SKM-1 (cell line): ENCODE results near the gene PTGIS.

Experiments used
- DNase-seq: peaks from one replicate; lab custom pipeline; 2025; ENCODE audit not compliant: unreplicated experiment; lab: John Stamatoyannopoulos, UW

The PTGIS gene

DNA sequence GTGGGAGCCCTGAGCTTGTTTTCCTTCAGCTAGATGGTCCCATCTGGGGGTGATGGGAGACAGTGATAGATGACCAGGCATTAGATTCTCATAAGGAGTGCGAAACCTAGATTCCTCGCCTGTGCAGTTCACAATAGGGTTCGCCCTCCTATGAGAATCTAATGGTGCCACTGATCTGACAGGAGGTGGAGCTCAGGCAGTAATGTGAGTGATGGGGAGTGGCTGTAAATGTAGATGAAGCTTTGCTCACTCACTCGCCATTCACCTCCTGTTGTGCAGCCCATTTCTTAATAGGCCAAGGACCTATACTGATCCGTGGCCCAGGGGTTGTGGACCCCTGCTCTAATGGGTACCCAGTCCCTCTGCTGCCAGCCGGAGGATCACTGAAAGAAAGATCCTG lies 64.8 kb downstream of the PTGIS start:
- DNase-seq = no peak

DNA sequence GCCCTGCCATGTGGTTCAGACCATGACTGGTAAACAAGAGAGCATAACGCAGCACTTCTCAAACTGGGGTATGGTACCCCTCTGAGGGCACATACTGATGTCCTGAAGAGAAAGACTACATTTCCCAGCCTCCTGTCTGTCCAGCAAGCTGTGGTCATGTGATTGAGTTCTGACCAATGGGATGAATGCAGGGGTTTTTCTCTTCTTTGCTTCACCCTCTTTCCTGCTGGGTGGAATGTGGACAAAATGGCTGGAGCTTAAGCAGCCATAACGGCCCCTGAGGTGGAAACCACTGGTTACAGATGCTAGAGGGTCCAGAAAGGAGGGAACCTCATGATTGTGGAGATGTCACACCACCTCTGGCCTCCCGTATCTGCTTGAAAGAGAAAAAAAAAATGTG lies 66.0 kb downstream of the PTGIS start:
- DNase-seq = no peak

DNA sequence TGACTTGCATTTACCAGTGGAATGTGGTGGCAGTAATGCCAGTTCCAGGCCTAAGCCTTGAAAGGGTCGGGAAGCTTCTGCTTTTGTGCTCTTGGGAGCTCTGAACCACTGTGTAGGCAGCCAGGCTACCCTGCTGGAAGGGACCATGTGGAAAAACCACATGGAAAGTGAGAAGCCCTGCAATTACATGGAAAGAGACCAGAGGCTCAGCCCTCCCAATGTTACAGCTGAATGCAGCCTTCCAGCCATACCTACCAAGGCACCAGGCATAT lies 70.6 kb downstream of the PTGIS start:
- no peak for DNase-seq

DNA sequence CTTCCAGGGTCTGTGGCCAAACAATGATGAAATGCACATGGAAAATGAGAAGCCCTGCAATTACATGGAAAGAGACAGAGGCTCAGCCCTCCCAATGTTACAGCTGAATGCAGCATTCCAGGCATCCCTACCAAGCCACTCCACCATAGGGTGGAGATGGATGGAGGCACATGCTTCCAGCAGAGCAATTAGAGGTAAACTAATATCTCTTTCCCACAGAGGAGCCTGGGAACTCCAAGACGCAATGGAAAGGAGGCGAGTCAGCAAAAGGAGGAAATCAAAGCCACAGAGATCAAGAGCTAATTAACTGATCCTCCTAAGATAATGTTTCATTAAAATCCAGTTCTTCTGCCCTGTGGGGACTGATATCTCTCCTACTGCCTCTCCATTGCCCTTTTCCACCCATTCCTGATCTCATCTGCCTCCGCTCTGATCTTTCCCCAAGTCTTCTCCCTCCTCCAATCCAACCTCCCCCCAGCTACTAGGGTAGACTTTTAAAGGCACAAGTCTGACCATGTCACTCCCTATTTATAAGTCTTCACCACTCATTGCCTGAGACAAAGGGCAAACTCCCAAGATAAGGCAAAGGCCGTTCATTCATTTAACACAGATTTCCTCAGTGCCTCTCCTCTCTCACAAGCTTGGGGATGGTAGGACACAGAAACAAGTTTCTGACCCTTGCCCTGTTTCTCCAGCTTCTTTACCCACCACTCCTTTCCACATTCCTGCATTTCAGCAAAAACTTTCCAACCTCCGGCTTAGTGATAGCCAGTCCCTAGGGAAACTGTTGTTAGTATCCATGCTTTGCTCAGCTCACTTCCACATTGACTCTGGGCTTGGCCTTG lies 71.2 kb downstream of the PTGIS start:
- no peak for DNase-seq

DNA sequence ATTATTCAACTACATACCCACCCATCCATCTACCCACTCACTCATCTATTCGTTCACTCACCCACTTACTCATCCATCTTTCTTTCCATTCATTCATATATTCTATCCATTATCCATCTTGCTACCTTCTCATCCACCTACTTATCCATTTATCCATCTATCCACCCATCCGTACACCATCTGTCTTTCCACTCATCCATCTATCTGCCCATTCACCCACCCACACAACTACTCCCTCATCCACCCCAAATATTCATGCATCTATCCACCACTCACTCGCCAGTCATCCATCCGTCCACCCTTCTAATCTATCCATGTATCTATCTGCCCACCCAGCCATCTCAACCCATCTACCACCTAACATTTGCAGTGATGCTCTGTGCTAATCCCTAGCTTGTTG lies 71.9 kb downstream of the PTGIS start:
- no peak for DNase-seq

DNA sequence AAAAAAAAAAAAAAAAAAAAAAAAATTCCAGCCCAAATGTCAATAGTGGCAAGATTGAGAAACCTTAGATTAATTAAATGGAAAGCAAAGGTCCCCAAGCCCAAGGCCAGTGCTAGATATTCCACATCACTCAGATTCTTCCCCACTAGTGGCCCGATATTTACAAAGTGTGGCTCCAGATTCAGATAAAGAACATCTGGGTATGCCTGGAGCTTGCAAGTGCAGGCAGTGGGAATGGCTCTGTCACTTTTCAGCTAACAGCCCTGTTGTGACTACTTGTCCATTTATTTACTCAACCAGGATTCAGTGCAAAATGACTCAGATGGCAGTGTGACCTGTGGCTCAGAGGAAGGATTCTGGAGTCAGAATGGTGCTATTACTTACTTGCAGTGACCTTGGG lies 77.2 kb downstream of the PTGIS start:
- DNase-seq = no peak

DNA sequence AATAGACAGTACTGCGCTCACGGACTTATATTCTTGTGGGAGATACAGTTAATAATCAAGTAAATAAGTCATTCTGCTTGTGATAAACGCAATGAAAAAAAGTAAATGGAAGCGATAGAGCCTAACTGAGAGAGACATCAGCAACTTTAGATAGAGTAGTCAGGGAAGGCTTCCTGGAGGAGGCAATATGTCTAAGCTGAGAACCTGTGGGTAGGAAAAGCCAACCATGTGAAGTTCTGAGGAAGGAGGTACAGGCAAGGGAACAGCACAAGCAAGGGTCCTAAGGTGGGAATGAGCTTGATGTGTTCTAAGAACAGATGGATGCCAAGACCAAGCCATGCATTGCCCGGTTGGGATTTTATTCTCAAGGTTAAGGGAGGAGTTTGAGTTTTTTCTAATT lies 78.2 kb downstream of the PTGIS start:
- no peak for DNase-seq

DNA sequence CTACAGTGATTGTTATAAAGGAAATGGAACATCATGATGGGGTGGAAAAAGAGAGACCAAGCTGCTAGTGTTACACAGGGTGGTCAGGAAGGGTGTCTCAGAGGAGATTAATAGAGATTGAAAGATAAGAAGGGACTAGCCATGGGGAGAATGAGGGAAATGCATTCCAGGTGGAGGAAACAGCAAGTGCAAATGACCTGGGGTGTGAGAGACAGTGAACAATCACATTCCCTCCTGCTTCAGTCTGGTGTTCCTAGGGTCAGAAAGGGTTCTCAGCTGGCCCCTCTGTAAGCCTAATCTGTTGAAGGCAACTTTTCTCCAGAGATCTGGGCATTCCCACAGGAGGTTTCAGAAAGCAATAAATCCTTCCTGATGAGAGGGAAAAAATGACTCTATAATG lies 81.9 kb downstream of the PTGIS start:
- no peak for DNase-seq

DNA sequence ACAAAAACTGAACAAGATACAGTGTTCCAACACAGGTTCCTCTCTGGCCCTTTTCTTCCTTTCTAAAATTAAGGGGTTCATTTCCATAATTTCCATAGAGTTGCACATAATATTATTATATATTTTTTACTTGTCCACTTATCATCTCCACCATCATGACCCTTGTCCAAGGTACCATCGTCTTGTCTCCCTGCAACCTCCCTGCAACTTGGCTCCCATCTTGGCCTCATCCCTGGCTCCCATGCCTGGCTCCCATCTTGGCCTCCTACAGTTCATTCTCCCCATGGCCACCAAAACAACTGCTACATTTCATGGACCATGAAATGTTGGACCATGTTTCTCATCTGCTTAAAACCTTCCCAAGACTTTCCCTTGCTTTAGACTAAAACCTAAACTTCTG lies 82.4 kb downstream of the PTGIS start:
- DNase-seq = no peak

DNA sequence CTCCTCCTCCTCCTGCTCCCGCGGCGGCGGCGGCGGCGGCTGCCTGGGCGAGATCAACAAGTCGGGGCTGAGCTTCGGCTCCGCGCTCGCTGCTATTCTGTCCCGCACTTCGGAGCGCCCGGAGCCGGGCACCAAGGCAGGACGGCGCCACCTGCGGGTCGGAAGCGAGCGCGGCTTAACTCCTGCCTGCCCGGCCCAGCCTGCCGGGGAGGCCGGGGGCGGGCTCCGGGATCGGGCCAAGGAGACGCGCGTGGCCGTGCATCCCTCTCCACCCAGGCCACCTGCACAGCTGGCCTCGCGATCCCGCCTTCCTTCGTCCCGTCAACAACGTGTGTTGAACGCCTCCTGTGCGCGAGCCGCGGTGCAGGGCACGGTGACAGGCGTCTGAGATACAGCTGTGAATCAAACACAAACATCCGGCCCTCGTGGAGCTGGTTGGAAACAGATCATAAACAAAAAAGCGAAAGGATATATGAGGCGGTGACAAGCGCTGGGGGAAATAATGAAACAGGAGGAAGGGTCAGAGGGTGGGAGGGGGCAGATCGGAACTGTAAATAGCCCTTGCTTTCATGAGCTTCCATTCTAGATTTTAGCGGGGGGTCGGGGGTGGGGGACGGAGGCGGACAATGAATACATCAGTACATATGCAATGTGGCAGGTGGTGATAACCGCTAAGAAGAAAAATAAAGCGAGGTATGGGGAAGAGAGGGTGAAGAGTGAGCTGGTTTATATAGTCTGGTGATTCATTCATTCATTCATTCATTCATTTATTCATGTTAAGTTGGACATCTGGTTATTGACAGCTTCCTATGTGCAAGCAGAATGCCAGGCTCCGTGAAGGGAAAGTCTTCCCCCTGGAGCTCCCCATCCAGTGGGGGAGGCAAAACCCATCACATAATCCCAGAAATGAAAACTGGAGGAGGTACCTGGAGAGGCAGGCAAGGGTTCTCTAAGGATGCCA lies 83.5 kb downstream of the PTGIS start:
- no peak for DNase-seq

DNA sequence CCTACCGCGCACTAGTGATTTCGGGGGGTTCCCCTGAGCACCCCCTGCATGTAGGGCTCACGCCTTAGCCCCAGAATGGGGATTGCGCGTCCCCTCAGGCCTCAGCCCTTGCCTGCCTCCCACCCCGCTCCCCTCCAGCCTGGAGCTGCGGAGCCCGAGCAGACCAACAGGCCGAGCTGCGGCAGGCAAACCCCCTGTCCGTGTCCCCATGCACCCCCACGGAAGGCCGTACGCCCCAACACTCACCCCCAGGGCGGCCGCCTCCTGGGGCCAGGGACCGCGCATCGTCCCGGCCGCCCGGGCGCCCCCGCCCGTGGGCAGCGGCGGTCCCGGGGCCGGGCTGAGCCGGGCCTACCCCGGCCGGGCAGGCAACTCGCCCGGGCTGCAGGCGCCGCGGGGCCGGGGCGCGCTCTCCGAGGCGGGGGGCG lies 84.2 kb downstream of the PTGIS start:
- DNase-seq = no peak

DNA sequence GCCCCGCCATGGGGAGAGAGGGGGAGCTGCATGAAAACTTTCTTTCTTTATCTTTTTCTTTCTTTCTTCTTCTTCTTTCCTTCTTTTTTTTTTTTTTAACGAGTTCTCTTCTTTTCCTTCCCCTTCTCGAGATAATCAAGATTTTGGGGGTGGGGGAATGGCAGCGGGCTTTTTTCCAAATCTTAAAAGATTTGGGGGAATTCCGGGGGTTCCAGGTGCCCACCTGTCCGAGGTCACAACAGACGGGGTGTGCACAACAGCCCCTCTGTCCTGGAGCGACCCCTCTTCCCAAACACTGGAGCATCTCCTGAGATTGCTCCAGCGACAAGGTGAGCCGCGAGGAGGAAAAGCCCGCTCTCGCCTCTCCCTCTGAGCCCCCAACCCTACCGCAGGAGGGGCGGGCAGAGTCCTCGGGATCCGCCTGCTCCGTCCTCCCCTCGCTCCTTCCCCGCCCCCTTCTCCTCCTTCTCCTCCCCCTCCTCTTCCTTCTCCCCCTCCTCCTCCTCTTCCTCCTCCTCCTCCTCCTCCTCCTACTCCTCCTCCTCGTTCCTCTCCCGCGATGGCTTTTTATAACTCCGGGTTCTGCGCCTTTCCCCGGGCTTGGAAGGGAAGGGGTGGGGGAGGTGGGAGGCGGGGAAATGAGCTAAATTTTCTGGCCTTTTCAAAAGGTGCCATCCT lies 84.8 kb downstream of the PTGIS start:
- no peak for DNase-seq

DNA sequence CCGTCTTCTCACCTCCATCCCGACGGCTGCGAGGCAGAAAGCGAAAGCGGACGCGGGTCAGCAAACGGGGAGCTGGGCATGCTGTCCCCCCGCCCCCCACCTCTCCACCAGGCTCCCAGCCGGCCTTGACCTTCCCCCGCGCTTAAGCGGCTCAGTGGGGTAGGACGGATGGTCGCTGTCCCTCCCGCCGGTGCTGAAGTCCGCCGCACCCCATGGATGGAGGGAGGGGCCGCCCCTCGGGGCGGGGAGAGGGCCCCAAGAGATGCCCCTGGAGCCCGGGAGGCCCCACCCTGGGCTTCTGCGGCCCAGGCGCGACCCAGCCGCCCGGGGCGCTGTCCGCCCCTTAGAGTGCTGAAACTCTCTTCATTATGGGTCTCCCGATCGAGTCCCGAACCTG lies 85.3 kb downstream of the PTGIS start, which contains the start of gene KCNB1:
Gene KCNB1 (minus strand): TSS at position 48 of the 397 bp plus-strand sequence. CDS start 188 bp downstream, outside the sequence.
- DNase-seq = no peak

DNA sequence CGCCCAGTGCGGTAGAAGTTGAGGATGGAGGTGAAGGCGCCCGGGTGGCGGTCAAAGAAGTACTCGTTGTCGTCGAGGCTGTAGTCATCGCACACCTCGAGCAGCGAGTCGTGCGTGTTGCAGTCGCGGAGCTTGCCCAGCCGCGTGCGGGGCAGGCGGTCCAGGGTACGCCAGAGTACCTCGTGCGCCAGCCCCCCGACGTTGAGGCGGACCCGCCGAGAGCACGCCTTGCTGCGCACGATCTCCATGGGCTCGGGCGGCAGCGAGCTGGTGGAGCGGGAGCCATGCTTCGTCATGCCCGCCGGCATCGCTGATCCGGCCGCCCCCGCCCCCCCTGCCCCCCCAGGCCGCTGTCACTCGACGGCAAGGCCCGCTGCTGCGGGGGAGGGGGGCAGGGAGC lies 85.8 kb downstream of the PTGIS start:
- no peak for DNase-seq

DNA sequence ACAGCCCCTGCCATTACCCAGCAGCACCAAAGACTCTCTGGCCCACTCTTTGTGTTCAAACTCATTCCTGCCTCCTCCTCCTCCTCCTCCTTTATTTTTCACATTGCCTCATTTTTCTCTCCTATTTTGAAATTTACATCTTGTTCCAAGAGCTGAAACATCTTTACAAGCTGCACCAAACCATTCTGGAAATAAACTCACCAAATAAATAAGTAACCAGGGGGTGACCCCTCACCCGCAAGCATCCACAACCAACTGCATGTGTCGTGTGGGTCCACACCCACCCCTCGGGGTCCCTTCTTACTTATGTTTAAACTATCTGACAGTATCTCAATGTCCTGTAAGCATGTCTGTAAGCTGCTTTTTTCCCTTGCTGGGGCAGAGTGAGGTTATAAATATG lies 86.8 kb downstream of the PTGIS start:
- DNase-seq = no peak

DNA sequence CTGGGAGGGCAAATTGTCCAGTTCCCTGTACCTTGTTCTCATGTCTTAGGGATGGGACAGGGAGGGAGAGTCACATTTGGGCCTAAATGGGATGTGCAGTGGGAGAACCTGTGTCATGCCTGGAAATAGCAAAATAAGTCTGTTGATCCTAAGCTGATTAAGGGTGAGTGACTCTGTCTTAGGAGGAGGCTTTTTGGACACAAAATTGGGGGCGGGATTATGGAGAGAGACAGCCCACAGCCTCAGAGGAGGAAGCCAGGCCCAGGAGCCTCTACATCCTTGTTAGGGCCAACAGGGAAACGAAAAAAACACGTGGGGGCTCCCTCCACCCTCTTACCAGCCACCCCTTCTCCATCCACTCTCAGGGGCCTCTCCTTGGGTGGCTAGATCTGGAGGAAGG lies 87.7 kb downstream of the PTGIS start:
- DNase-seq = no peak

DNA sequence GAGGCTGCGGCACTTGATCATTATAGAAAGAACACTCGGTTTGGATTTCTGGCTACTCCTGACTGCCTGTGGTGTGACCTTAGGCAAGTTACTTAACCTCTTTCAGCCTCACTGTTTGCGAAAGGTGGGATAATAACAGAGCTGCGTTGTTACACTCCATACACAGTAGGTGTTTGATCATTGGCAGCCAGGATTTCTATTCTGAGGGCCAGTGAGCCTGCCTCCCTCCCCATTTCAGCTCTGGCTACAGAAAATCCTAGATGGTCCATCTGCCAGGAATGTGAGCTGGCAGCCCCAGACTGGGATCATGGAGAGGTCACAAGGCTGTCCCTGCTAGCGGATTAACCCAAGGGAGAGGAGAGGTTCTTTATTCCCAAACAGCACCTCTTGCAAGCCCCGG lies 88.2 kb downstream of the PTGIS start:
- DNase-seq = no peak

DNA sequence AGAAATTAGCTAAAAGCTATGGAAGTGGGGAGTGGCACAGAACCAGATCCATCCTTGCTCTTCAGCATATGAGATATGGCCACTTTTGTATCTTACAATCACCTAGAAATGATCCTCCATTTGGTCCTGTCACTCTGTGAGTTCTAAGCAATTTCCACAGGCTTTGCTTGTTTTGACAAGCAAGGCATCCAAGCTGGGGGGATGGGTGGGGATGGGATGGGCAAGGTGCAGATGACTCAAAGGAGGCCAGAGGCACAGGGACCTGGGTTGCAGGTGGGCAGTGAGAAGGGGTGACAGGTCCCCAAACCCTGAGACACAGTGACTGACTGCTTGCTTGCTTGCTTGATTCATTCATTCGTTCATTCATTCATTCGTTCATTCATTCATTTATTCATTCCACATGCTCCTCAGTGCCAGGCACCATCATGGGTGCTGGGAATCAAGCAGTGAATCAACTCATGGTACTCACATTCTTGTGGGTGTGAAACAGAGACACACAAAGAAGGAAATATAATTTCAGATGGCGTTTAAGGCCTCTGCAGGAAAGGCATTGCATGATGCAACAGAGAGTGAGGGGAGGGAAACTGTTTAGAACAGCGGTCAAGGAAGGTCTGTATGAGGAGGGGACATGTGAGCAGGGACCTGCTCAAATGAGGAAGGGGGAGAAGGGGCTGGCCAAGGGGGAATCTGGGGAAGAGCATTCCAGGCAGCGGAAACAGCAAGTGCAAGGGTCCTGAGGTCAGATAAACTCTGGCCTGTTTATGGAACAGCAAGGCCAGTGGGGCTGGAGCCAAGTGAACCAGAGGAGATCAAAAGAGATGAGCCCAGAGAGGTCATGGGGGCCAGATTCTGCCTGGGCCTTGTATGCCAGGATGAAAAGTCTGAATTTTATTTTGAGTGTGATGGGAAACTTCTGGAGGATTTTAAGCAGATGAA lies 88.9 kb downstream of the PTGIS start:
- DNase-seq = no peak

DNA sequence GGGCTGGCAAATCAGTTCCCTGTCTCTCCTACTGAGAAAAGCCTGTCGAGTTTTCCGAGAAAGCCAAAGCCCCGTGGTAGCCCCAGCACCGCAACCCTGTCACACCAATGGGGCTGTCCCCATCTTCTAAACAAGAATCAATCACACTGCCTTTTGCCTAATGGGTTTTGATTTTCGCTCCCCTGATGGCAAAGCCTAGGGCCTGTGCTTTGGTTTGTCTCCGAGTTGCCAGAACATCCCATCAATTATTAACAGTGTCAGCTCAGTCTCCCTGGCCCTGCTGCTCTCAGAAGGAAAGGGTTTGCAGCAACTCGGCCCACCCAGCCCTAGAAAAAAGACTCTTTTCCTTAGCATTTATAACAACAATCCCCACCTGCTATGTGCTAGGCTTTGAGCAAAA lies 89.7 kb downstream of the PTGIS start:
- no peak for DNase-seq

DNA sequence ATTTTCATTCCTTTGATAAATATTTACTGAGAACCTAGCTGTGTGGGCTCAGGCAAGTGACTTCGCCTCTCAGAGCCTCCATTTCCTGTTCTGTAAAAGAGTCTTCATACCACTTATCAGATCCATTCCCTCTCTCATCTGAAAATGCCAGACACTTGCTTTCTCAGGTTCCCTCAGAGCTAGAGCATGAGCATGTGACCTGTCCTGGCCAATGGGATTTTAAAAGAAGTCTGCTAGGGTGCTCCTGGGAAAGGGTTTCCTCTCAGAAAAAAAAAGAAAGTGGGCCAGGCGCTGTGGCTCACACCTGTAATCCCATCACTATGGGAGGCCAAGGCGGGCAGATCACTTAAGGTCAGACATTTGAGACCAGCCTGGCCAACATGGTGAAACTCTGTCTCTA lies 90.7 kb downstream of the PTGIS start:
- DNase-seq = no peak

DNA sequence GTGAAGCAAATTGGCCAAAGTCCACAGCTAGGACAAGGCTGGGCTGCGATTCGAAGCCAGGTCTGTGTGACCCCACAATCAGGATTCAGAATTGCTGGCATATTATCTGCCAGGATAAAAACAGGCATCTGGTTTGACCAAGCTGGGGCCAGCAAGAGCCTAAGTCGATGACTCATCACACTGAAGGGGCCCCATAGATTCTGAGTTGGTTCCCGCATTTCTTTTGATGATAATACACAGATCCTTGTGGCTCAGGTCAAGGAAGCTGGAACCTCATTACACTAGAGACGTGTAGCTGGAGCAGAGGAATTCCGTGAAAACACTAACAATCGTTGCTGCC lies 92.0 kb downstream of the PTGIS start:
- DNase-seq = no peak
